ENCODE measurements around the gene PTGFR.
A peak's percentile ranks its signal among the peaks of the same experiment; 100 is the strongest.

Gene PTGFR

DNA sequence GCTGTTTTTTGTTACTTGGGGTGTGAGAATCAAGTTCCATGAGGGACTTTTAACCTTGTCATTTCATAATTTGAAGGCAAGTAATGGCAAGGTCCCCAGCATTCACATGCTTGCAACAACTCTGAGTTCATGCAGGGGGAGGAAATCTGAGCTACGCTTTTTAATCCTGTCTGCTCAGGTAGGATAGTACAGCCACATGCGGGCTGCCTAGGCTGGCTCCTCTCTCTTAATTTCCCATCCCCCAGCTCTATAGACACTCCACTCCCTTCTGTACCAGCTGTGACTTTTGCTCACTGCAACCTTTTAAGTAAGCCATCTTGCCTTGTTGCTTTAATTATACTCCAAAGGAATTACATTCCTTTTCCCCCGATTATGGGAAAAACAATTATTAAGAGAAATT is 30.1 kb downstream of the PTGFR start:
- no peak for DNase-seq (ENCODE audit: low read depth)

- DNase-seq (ENCODE audit: low read depth) = no peak
Measured at GRCh38 chr1:78522136-78522535, 31.4 kb downstream of the PTGFR start.

GRCh38 chr1:78526496-78526895 is 35.7 kb downstream of the PTGFR start:
- no peak for DNase-seq (ENCODE audit: low read depth)

GRCh38 chr1:78527706-78528105 is 36.9 kb downstream of the PTGFR start:
- DNase-seq (ENCODE audit: low read depth) = peak; percentile 67

- no peak for DNase-seq (ENCODE audit: low read depth)
Measured at GRCh38 chr1:78533527-78533926, 42.8 kb downstream of the PTGFR start.

- DNase-seq (ENCODE audit: low read depth) = no peak
Measured at GRCh38 chr1:78535286-78535685, 44.5 kb downstream of the PTGFR start.

- DNase-seq (ENCODE audit: low read depth) = peak; percentile 68
Measured at GRCh38 chr1:78536427-78536826, 45.7 kb downstream of the PTGFR start.

- DNase-seq (ENCODE audit: low read depth) = peak; percentile 30
Measured at GRCh38 chr1:78540048-78540447, 49.3 kb downstream of the PTGFR start.

GRCh38 chr1:78541479-78541878 is 50.7 kb downstream of the PTGFR start:
- no peak for DNase-seq (ENCODE audit: low read depth)

- peak; percentile 77 for DNase-seq (ENCODE audit: low read depth)
Measured at GRCh38 chr1:78543941-78544643, 53.3 kb downstream of the PTGFR start.

- no peak for DNase-seq (ENCODE audit: low read depth)
Measured at GRCh38 chr1:78547081-78547480, 56.3 kb downstream of the PTGFR start.

DNA sequence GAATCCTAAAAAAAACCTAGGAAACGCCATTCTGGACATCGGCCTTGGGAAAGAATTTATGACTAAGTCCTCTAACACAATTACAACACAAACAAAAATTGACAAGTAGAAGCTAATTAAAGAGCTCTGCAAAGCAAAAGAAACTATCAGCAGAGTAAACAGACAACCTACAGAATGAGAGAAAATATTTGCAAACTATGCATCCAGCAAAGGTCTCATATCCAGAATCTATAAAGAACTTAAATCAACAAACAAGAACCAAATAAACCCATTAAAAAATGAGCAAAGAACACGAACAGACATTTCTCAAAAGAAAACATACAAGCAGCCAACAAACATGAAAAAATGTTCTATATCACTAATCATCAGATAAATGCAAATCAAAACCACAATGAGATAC is 58.6 kb downstream of the PTGFR start:
- peak; percentile 62 for DNase-seq (ENCODE audit: low read depth)

- DNase-seq (ENCODE audit: low read depth) = peak; percentile 20
Measured at GRCh38 chr1:78549891-78550290, 59.1 kb downstream of the PTGFR start.

DNA sequence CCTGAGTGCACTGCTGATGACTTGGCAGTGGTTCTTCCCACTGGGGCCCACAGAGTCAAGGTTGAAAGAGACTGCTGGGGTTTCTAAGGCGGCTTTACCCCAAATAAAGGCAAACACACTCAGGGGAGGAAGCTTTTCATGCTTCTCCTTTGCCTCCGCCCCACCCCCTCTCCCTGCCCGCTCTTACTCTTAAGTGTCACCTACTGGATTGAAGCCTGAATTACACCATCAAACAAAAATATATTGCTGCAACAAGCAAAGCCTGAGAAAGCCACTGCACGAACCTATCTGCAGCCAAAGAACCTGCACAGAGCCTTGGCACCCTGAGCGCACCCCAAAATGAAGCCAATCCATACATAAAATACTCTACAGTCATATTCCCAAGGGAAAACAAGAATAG is 63.1 kb downstream of the PTGFR start:
- DNase-seq (ENCODE audit: low read depth) = peak; percentile 46

DNA sequence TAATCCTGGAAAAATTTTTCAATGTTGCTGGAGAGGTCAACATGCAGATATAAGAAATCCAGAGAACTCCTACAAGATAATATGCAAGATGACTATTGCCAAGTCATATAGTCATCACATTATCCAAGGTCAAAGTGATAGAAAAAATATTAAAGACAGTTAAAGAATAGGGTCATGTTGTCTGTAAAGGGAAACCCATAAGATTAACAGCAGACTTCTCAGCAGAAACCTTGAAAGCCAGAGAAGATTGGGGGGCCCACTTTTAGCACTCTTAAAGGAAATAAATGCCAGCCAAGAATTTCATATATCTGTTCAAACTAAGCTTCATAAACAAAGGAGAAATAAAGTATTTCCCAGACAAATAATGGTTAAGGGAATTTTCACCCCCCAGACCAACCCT is 64.1 kb downstream of the PTGFR start:
- DNase-seq (ENCODE audit: low read depth) = no peak

DNA sequence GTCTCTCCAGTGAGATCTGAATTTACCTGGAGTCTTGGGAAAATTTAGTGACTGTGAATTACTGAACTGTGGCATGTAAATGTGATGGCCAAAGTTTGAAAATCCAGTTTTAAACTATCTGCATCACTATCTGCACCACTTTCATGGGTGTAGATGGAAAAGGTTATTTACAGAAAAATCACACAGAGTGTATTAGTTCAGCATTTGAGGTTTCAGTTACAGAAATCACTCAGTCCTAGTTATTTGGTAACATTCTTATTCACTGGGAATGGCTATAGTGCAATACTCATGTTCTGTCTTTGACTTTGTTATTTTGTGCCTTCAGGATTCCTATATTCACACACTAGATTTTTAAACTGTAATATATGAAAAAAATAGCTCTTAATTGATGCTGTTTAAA is 68.9 kb downstream of the PTGFR start:
- DNase-seq (ENCODE audit: low read depth) = no peak

- DNase-seq (ENCODE audit: low read depth) = no peak
Measured at GRCh38 chr1:78560811-78561210, 70.0 kb downstream of the PTGFR start.

GRCh38 chr1:78561856-78562255 is 71.1 kb downstream of the PTGFR start:
- DNase-seq (ENCODE audit: low read depth) = no peak

DNA sequence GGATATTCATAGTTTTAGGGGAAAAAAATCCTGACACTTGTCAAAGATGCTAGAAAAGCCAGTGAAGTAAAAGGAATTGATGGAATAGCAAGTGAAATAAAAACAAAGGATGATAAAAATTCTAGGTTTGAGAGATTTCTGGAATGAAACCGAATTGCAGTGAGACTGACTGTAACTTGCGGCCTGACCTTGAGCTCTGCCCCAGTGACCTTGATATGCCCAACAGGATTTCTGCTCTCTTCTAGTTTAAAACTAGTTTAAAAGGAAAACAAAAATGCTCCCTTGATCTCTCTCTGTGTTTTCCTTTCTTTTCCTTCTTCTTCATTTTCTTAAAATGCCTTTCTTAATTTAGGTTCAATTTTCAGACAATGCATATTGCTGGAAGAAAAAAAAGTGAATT is 74.6 kb downstream of the PTGFR start:
- DNase-seq (ENCODE audit: low read depth) = no peak

GRCh38 chr1:78570539-78570938 is 79.8 kb downstream of the PTGFR start:
- DNase-seq (ENCODE audit: low read depth) = no peak

DNA sequence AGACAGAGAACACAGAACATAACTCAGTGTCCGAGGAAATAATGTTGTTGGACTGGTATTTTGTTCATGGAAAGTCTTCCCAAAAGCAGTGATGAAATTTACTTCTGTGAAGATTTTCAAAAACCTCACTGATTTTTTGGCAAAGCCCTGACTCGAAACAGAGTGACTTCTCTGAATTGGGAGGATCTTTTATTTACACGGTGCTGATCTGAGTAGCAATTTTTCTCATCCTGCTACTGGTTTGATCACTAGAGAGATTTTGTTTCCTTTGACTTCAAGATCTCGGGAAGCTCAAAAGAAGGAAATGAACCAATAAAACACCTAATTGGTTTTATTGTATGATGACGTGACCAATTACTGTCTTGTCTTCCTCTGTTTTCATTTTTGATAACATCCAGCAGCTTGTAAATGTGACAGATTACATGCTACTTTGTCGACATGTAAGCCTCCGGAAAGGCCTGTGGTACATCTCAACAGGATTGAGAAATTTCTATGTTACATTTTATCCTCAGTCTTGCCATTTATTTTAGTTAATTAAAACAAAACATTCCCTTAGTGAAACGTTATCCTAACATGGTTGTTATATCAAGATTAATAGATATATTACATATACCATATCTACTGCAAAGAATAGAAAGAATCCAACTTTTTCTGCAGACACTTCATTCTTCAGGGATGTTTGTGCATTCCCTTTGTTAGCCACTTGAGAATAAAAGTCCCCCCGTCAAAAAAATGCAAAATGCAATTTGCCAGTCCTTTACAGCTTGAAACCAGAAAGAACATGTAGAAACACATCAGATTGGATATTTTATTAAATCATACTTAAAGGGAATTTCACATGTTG is 86.7 kb downstream of the PTGFR start:
- DNase-seq (ENCODE audit: low read depth) = peak; percentile 81

GRCh38 chr1:78586572-78586971 is 95.8 kb downstream of the PTGFR start:
- peak; percentile 78 for DNase-seq (ENCODE audit: low read depth)

- peak; percentile 21 for DNase-seq (ENCODE audit: low read depth)
Measured at GRCh38 chr1:78587211-78587610, 96.4 kb downstream of the PTGFR start.

Data from EH (cell line).